NCI-H2196 treated with DMSO at 0.1 percent for 48 hours (cell line): ENCODE data around the gene GPATCH4.
"Not testable (repeated sequence)": the region's sequence is repeated elsewhere in the genome, so short reads cannot be mapped to it uniquely, and the experiment has no call there.

ENCODE experiments used
- DNase-seq: peaks from one replicate; lab custom pipeline; 2025; ENCODE audit not compliant: unreplicated experiment; lab: John Stamatoyannopoulos, UW

Gene GPATCH4

GRCh38 chr1:156627313-156627880 lies 26.1 kb upstream of the GPATCH4 start:
- no peak for DNase-seq

GRCh38 chr1:156626079-156626438 lies 24.8 kb upstream of the GPATCH4 start:
- DNase-seq: no peak

GRCh38 chr1:156625436-156626078 lies 24.3 kb upstream of the GPATCH4 start:
- no peak for DNase-seq

GRCh38 chr1:156624814-156625435 lies 23.6 kb upstream of the GPATCH4 start:
- no peak for DNase-seq

GRCh38 chr1:156623946-156624813 lies 22.9 kb upstream of the GPATCH4 start:
- DNase-seq: no peak

GRCh38 chr1:156622581-156623297 lies 21.5 kb upstream of the GPATCH4 start:
- no peak for DNase-seq

GRCh38 chr1:156619582-156619955 lies 18.3 kb upstream of the GPATCH4 start:
- no peak for DNase-seq

- DNase-seq: no peak
These were observed 17.7 kb upstream of the GPATCH4 start, which contains the start of gene HAPLN2 for GRCh38 chr1:156618853-156619581. TSS of gene HAPLN2 (plus strand) at chr1:156619415. CDS start at chr1:156623491, 4,076 bp downstream.

GRCh38 chr1:156616463-156616862 lies 15.2 kb upstream of the GPATCH4 start:
- DNase-seq: peak; percentile 23

- no peak for DNase-seq
These were observed 14.7 kb upstream of the GPATCH4 start for GRCh38 chr1:156615946-156616345.

GRCh38 chr1:156612666-156613065 lies 11.4 kb upstream of the GPATCH4 start:
- DNase-seq: no peak

- DNase-seq: not testable (repeated sequence)
These were observed 8.8 kb upstream of the GPATCH4 start for GRCh38 chr1:156610072-156610471.

- DNase-seq: peak; percentile 24
These were observed 7.7 kb upstream of the GPATCH4 start for GRCh38 chr1:156608981-156609380.

- DNase-seq: peak; percentile 65
These were observed 6.9 kb upstream of the GPATCH4 start for GRCh38 chr1:156608036-156608674.

GRCh38 chr1:156607344-156607743 lies 6.1 kb upstream of the GPATCH4 start:
- DNase-seq: not testable (repeated sequence)

GRCh38 chr1:156602557-156602993 lies 1.3 kb upstream of the GPATCH4 start:
- DNase-seq: no peak

GRCh38 chr1:156601892-156602291 lies 613 bp upstream of the GPATCH4 start:
- no peak for DNase-seq

- DNase-seq: no peak
These were observed 552 bp downstream of the GPATCH4 start for GRCh38 chr1:156600733-156601121.

- DNase-seq: no peak
These were observed 1.5 kb downstream of the GPATCH4 start for GRCh38 chr1:156599811-156600210.
